IPS DF 4.7 (cell line): ENCODE data around the gene DMRTC2.

Experiments
- DNase-seq: peaks from one replicate; pipeline ENCODE4 v3.0.0-alpha.2; 2013; ENCODE audit warnings: low spot score; ENCODE audit errors: extremely low read depth

The DMRTC2 gene

GRCh38 chr19:41888926-41889325, 44.1 kb downstream of the DMRTC2 start:
- DNase-seq = no peak

DNA sequence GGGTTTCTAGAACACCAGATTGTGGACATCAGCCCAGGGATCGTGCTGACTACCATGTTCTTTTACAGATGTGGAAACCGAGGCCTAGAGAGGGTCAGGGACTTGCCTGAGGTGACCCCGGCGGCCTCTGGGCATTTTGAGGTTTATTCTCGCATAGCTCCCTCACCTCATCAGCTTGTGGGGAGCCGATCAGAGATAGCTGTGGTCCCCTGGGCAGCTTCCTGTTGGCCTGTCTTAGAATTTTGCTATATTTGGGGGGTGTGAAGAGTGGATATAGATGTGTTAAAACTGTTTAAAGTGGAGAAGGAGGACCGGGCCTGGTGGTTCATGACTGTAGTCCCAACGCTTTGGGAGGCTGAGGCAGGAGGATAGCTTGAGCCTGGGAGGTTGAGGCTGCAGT, 45.1 kb downstream of the DMRTC2 start:
- no peak for DNase-seq

DNA sequence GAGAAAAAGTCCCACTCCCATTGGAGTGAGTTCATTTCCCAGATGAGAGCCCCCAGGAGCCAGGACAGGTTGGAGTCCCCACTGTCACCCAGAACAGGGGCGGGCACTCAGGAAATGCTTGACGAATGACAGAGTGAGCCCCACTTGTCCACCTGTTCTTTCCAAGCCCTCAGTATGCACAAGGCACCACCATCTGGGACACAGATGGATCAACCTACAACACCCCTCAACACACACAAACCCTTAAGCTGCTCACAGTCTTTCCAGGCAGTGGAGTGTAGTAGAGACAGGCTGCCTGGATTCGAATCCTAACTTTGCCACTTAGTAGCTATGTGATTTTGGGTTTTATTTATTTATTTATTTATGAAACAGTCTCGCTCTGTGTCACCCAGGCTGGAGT, 46.1 kb downstream of the DMRTC2 start:
- no peak for DNase-seq

DNA sequence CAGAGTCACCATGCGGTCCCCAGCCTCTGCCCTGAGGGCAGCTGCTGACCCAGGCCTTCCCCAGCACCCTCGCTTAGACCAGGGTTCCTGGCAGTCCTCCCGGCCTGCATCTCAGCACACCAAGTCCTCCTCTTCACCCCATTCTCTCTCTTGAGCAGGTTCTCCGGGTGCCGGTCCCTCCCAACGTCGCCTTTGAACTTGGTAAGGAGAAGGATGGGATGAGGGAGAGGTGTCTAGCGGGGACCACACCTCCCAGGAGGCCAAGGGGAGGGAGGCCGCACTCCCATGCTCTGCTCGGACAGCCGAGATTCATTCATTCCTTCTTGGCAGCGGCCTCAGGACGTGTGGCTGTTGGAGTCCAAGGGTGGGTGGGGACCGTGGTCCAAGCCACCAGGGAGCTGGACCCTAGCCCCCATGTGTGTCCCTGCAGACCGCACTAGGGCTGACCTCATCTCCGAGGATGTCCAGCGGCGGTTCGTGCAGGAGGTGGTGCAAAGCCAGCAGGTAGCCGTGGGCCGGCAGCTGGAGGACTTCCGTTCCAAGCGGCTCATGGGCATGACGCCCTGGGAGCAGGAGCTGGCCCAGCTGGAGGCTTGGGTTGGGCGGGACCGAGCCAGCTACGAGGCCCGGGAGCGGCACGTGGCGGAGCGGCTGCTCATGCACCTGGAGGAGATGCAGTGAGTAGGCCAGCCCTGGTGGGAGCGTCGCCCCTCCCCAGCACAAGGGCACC, 47.5 kb downstream of the DMRTC2 start:
- no peak for DNase-seq

DNA sequence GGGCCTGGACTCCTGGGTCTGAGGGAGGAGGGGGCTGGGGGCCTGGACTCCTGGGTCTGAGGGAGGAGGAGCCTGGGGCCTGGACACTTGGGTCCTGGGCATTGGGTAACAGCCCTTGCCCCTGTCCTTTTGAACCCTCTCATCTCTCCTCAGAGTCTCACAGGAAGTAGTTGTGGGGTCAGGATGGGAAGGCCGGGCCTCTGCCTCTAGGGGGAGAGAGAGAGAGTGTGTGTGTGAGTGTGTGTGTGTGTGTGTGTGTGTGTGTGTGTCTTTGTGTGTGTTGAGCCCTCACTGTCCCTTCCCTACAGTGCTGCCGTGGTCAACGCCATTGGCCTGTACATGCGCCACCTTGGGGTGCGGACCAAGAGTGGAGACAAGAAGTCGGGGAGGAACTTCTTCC, 49.1 kb downstream of the DMRTC2 start:
- no peak for DNase-seq

- no peak for DNase-seq
Measured at GRCh38 chr19:41894350-41894749, 49.5 kb downstream of the DMRTC2 start.

GRCh38 chr19:41895745-41896580, 51.1 kb downstream of the DMRTC2 start:
- DNase-seq = no peak

- no peak for DNase-seq
Measured at GRCh38 chr19:41896581-41896942, 51.7 kb downstream of the DMRTC2 start.

DNA sequence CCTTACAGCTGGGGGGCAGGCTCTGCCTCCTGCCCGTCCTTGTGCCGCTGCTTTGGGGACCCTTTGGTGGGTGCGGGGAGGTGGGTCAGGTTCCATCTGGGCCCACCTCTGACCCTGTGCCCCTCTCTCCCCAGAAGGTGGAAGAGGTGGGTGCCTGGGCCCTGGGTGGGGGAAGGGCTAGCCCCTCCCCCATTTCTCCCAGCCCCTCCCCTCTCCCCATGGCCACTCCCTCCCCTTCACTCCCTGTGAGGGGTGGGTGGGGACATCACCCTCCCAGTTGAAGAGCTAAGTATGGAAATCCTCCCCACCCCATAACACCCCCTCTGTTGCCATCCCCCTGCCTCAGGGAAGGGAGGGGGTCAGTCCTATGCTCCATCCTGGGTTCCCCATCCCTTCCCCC, 52.3 kb downstream of the DMRTC2 start:
- no peak for DNase-seq

DNA sequence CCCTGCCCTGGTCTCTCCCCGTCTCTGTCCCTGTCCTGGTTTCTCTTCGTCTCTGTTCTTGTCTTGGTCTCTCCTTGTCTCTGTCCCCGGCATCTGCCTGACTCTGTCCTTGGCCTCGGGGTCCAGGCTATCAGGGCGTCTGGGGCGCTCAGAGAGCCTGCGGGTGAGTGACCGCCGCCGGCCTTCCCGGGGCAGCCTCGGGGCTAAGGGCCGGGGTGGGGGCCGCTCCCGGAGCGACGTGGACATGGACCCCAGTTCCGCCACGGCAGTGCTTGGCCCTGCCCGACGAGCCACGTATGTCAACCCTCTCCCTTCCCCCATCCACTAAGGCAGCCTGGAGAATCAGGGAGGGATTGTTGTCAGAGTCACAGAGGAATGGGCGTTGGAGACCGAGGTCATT, 53.0 kb downstream of the DMRTC2 start:
- DNase-seq = no peak

DNA sequence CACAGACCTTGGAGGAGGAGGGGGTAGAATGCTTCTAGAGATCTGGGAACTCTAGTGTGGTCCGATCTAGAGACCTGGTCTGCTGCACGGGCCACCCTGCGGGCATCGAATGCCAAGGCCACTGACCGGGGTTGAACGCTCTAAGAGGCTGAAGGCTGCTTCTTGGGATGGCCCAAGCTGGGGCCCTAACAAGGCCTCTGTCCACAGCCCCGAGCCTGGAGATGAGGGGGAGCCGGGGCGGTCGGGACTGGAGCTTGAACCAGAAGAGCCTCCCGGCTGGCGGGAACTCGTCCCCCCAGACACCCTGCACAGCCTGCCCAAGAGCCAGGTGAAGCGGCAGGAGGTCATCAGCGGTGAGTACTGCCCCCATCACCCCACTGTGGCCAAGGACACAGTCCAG, 53.4 kb downstream of the DMRTC2 start:
- DNase-seq = no peak
